ENCODE data around the gene POLRMT. TPM values are rescaled to one million over a fixed set of nuclear protein-coding genes. Genes with fewer than 3 reads are reported as not detected.
"Not testable (repeated sequence)": the region's sequence is repeated elsewhere in the genome, so short reads cannot be mapped to it uniquely, and the experiment has no call there.

The POLRMT gene
- total RNA-seq: 62.7 and 63.4 TPM in 2 replicates

DNA sequence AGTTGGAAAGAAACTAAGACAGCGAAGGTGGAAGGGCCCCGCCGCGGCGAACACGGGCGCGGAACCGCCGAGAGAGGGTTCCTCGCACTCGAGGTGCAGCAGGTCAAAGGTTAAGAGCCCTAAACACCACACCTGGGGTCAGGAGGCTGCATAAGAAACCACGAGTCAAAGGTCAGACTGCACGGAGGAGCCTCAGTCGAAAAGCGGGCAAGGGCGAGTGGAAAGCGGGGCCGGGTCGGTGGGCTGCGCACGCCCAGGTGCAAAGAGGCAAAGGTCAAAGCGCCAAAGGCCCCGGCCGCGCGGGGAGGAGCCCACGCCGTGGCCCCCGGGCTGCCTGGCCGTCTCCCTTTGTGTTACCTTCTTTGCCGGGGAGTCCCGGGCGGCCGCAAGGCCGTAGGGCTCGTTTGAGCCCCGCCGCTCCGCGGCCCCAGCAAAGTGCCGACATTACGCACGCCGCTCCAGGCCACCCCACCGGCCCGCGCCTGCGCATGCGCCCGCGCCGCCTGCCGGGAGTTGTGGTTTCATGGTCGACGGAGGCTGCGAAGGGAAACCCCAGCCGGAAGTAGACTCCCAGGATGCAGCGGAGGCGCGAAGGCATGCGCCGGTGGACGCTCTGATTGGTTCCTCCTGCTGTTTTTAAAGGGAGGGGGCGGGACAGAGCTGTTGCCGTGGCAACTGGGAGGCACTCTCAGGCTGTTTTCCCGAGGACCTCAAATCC lies at the start of gene POLRMT:
POLRMT (minus strand) TSS at position 470 of the 718 bp plus-strand sequence; CDS start at position 445, 25 bp downstream.
- intact Hi-C loops (cut with micrococcal nuclease): loop anchor here (1.0 to 5.0 kb wide), 6 partner anchors 23 to 164 kb away; partner anchors contain the start of genes BSG, CDC34 and PTBP1

- intact Hi-C loops (cut with micrococcal nuclease): no loop called here
Measured at GRCh38 chr19:682678-683320, 49.5 kb upstream of the POLRMT start.

DNA sequence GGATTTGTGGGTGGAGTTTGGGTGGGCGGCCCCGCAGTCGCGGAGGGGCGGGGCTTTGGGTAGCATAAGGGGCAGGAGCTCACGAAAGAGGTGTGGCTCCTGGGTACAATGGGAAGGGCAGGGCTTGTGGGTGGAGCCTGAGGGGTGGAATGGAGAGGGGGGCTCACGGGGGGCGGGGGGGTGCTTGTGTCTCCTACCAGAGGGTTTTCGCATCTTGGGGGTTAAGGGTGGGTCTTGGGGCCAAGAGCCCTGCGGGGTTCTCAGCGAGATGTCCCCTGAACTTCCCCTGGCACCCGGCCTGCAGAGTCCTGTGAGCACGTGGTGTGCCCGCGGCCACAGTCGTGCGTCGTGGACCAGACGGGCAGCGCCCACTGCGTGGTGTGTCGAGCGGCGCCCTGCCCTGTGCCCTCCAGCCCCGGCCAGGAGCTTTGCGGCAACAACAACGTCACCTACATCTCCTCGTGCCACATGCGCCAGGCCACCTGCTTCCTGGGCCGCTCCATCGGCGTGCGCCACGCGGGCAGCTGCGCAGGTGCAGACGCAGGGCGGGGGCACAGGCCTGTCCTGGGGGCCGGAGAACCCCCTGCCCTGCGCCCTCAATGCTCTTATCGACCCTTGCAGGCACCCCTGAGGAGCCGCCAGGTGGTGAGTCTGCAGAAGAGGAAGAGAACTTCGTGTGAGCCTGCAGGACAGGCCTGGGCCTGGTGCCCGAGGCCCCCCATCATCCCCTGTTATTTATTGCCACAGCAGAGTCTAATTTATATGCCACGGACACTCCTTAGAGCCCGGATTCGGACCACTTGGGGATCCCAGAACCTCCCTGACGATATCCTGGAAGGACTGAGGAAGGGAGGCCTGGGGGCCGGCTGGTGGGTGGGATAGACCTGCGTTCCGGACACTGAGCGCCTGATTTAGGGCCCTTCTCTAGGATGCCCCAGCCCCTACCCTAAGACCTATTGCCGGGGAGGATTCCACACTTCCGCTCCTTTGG lies 48.0 kb upstream of the POLRMT start:
- intact Hi-C loops (cut with micrococcal nuclease): loop anchor here (2.0 kb wide), 2 partner anchors 567 to 971 kb away; partner anchors contain the start of genes MIDN and TCF3

- intact Hi-C loops (cut with micrococcal nuclease): loop anchor here (1.0 to 2.0 kb wide), 16 partner anchors 17 to 972 kb away; partner anchors contain the start of genes BSG, DAZAP1, FGF22 and HCN2
Measured at GRCh38 chr19:680287-681028, 47.1 kb upstream of the POLRMT start.

DNA sequence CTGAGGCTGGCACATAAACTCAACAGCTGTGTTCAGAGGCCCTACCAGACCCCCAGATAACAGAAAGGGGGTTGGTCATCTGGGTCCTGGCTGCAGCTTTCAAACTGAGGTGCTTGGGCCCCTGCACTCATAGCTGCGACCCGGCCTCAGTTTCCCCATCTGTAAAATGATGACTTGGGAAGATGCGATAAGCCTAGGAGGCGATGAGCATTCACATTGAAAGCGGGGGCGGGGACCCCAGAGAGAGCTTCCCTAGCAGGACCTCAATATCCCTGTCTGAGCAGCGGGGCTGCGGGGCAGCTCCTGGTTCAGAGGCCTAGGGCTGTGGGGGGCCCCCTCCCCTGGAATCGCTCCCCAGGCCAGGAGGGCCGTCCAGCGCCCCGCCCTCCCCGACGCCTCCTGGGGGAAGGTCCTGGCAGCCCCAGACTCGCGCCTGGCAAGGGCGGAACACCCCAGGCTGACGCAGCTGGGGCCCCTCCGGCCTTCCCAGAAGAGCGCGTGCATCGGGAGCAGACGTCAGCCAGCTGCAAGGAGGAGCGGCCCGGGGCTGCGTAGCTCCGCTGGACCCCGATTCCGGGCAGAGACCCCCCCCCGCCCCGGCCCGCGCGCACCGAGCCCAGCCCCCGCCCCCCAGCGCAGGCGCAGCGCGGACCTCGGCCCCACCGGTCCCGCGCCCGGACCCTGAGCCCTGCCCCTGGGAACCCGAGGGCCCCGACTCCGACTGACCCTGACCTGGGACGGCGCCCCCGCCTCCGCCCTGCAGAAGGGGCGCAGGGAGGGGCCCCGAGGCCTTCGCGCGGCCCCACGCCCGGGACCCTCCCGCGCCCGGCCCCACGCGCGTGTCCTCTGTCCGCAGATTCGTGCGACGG lies 46.3 kb upstream of the POLRMT start:
- intact Hi-C loops (cut with micrococcal nuclease): loop anchor here (1.0 to 2.0 kb wide), 16 partner anchors 16 to 973 kb away; partner anchors contain the start of genes BSG, DAZAP1, FGF22 and HCN2

GRCh38 chr19:678791-679388 lies 45.6 kb upstream of the POLRMT start:
- intact Hi-C loops (cut with micrococcal nuclease): no loop called here

- intact Hi-C loops (cut with micrococcal nuclease): no loop called here
Measured at GRCh38 chr19:677601-678436, 44.5 kb upstream of the POLRMT start.

GRCh38 chr19:677201-677600 lies 43.9 kb upstream of the POLRMT start:
- intact Hi-C loops (cut with micrococcal nuclease): no loop called here

- intact Hi-C loops (cut with micrococcal nuclease): no loop called here
Measured at GRCh38 chr19:676339-677105, 43.2 kb upstream of the POLRMT start, which contains the start of gene FSTL3. FSTL3 (plus strand) TSS chr19:676392; CDS start chr19:676424, 32 bp downstream.

DNA sequence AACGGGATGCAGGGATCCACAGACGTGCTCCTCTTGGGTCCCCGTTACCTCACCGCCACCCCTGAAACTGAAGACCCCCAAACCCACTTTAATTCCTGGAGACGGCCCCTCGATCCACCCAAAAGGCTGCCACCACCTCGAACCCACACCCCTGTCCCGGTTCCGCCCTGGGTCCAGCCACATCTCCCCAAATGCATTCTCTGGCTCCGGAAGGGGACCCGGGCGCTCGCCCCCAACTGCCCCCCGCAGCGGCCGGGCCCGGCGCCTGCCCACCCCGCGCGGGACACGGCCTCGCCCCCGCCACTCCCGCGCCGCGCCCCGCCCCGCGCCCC lies 42.6 kb upstream of the POLRMT start:
- intact Hi-C loops (cut with micrococcal nuclease): no loop called here

GRCh38 chr19:674282-675151 lies 41.2 kb upstream of the POLRMT start:
- intact Hi-C loops (cut with micrococcal nuclease): no loop called here

- intact Hi-C loops (cut with micrococcal nuclease): no loop called here
Measured at GRCh38 chr19:670609-671075, 37.3 kb upstream of the POLRMT start.

- intact Hi-C loops (cut with micrococcal nuclease): not testable (repeated sequence)
Measured at GRCh38 chr19:668675-669434, 35.5 kb upstream of the POLRMT start.

GRCh38 chr19:666985-667573 lies 33.7 kb upstream of the POLRMT start:
- intact Hi-C loops (cut with micrococcal nuclease): not testable (repeated sequence)

GRCh38 chr19:664913-665443 lies 31.6 kb upstream of the POLRMT start:
- intact Hi-C loops (cut with micrococcal nuclease): loop anchor here (1.0 to 5.0 kb wide), 5 partner anchors 69 to 582 kb away; partner anchors contain the start of genes HCN2, MIDN, RNU6-2 and TMEM259

Data from T-helper 1 cell treated with Interleukin-12 subunit alpha and Interleukin-12 subunit beta and Interleukin-4 antibody, amounts not matched to agents 30 ng/mL and 1 ng/mL, for 36 hours (primary cell).